ENCODE data around the gene BBX.

- TF ChIP-seq CTCF (IDR thresholded peaks at IDR 0.05) (no peak), POLR2A (IDR thresholded peaks at IDR 0.05) (no peak)
These were observed 111.3 kb downstream of the BBX start for GRCh38 chr3:107634099-107634489.
